Dermis microvascular lymphatic vessel endothelial cell (primary cell): Measurements from ENCODE around the gene EYA2. TPM values are rescaled to one million over a fixed set of nuclear protein-coding genes. Genes with fewer than 3 reads are reported as not detected.

Experiments
- DNase-seq, 2 donors: peaks; one replicate each; pipeline versions ENCODE4 v3.0.0 to v3.0.0-alpha.2; 2010; ENCODE audit warnings: low read depth in 2 of 2
- total RNA-seq: library from RNA; depleted of rRNA; stranded (reverse); fragments of >200 nt; gene quantifications from 2 replicates; pipeline ENCODE4 v1.2.1, GENCODE V29; 2014

The EYA2 gene
- total RNA-seq, 1 donor from 2014 or later: not detected

- DNase-seq: no peak
These were observed 239.3 kb downstream of the EYA2 start for GRCh38 chr20:47133809-47134456.

GRCh38 chr20:47136782-47137181 is 242.1 kb downstream of the EYA2 start:
- no peak for DNase-seq

GRCh38 chr20:47137231-47137870 is 242.7 kb downstream of the EYA2 start:
- DNase-seq: no peak

DNA sequence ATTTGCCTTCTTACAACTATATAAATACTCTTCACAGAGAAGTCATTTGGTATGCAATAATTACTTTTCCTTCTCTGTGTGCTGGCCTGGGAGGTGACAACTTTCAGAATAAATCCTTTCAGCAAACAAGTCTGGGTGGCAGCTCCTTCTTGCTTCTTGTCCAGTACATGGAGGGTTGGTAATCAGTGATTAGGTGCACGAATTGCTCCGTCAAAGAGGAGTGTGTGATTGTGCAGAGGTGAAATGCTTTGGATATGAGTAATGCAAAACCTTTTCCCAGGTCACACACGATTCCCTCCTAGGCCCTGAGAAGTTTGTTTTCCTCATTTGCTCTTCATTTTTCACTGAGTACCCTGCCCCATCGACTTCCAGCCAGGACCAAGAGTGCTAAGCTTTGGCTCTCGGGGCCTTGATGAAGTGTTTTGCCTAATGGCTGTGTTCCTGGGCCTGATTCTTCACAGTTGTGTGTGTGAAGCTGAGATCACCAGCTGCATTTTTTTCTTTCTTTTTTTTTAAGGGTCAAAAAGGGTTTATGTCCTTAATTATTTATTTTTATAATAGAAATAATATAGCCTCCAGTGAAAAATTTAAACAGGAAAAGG is 245.4 kb downstream of the EYA2 start:
- DNase-seq: no peak

DNA sequence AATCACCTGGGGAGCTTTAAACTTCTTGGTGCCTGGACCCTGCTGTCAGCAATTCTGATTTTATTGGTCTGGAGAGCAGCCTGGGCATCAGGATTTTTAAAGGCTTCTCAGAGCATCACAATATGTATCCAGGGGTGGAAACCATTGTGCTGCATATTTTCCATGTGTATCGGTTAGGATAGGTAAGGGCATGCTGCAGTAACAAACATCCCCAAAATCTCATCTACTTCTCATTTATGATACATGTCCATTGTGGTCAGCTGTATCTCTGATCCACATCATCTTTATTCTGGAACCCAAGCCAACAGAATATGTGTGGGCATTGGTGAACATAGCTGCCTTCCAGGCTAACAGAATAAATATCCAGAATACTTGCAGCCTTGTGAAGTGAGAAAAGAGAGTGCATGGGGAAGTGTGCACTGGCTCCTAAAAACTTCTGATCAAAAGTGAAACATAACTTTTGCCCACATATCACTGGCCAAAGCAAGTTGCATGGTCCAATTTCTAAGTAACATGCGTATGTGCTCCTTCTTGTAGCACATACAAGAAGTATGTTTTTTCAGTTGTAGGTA is 246.8 kb downstream of the EYA2 start:
- DNase-seq: no peak

DNA sequence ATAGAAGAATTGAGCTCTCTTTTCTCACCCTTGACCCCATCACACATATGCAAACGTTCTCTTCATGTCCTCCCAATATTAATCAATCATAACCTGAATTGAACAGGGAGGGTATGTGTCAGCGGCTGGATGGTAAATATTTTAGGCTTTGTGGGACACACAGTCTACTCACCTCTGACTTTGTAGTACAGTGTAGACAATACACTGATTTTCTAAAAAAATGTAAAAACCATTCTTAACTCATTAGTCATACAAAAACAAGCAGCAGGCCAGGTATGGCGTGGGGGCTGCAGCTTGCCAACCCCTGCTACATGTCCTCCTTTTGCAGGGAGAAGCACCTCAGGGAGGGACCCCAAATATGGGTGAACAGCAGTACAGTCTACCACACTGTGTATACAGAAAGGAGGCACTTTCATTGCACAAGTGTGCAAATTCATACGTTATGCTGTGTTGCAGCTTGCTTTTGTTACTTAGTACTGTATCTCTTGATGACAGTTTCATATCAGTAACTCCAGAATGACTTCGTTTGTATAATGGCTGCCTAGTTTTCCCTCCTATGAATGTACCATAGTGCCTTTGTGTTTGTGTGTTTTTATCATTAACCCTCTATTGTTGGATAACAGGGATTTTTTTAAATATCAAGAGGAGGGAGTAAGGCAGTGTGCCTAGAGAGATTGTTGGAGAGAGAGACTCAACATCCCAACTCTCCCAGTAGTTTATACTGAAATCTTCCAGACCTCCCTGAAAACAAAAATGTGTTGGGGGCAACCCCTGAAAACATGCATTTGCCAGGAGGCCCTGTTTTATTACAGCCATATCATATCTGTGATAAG is 247.5 kb downstream of the EYA2 start:
- no peak for DNase-seq

DNA sequence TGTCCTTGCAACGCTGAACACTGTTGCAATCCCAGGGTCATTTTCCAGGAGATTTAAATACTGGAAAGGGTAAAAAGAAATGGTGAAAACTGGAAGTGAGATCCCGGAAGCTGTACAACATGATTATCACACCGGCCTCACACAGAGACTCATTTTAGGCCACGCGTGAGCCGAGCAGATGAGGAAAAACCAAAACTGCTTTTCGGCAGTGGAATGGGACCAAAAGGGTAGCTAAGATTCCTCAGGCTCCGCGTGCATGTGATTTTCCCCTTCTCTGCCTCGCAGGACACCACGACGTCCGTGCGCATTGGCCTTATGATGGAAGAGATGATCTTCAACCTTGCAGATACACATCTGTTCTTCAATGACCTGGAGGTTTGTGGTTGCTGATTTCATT is 248.1 kb downstream of the EYA2 start:
- no peak for DNase-seq

DNA sequence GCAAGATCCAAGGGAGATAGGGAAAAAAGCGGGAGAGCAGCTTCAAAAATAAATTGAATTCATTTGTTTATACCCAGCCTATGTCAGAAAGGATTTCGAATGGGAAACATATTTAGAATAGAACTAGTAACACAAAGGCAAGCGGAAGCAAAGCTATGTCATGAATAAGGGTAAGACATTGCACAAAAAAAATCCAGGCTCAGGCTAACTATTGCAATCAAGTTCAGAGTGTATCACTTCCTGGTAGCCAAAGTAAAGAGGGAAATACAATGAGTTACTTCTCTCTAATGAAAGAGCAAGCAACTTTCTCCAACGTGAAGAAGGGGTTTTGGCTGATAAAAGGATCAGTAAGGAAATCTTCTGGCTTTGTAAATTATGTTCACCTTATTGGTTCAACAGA is 249.0 kb downstream of the EYA2 start:
- no peak for DNase-seq

DNA sequence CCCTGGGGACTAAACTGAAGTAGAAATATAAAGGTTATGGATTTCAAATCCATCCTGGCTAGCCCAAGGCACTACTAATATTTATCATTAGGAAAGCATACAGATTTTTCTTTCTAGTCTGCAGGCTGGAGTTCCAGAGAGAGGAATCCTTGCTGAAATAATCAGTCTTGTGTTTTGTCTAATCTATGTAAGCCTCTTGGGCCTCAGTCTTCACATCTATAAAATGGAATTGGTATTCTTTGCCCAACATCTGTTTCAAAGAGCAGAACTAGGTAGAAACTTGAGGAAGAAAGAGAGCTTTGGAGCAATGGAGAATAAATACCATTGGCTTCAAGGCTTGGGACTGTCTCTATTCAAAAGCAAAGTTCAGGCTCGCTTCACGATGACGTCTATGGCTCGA is 249.8 kb downstream of the EYA2 start:
- no peak for DNase-seq

- no peak for DNase-seq
These were observed 252.0 kb downstream of the EYA2 start for GRCh38 chr20:47146686-47147085.

- DNase-seq: no peak
These were observed 253.4 kb downstream of the EYA2 start for GRCh38 chr20:47148059-47148458.

GRCh38 chr20:47149939-47150338 is 255.3 kb downstream of the EYA2 start:
- DNase-seq: no peak

DNA sequence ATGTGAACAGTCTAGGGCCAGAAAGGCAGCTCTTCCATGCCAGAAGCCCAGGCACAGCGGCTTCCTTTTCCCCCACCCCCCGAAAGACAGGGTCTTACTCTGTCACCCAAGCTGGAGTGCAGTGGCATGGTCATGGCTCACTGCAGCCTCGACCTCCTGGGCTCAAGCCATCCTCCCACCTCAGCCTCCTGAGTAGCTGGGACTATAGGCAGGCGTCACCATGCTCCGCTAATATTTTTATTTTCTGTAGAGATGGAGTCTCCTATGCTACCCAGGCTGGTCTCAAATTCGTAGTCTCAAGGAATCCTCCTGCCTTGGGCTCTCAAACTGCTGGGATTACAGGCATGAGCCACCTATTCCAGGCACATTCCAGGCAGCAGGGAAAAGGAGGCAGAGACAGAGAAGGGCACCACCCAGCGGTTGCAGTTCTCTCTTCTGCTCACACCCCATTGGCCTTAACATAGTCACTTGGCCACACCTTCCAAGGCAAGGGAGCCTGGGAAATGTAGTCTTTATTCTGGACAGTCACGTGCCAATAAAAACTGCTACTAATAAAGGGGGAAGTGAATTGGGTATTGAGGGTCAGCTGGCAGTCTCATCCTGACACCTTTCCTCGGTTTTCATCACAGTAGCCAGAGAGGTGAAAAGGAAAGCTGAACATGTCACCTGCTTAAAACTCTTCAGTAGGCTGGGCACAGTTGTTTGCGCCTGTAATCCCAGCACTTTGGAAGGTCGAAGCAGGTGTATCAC is 255.9 kb downstream of the EYA2 start:
- peak; percentile 46 to 76 for DNase-seq

DNA sequence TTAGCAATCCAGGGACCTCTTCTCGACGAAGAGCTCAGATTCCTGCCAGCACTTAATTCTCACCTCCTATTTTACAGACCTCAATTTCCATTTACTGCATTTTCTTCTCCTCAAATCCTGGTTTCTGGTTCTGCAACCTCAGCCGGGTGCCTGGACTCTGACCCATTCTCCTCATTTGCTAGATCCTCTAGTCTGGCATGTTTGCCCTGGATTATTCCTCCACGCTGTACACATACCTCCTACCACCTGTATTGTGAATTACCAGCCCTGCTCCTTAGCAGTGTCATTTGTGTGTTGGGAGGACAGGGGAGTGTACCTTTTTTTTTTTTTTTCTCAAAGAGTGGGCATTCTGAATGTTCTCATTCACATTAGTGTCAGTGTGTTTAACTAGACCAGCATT is 257.4 kb downstream of the EYA2 start:
- DNase-seq: no peak

- no peak for DNase-seq
These were observed 259.4 kb downstream of the EYA2 start for GRCh38 chr20:47154089-47154488.

DNA sequence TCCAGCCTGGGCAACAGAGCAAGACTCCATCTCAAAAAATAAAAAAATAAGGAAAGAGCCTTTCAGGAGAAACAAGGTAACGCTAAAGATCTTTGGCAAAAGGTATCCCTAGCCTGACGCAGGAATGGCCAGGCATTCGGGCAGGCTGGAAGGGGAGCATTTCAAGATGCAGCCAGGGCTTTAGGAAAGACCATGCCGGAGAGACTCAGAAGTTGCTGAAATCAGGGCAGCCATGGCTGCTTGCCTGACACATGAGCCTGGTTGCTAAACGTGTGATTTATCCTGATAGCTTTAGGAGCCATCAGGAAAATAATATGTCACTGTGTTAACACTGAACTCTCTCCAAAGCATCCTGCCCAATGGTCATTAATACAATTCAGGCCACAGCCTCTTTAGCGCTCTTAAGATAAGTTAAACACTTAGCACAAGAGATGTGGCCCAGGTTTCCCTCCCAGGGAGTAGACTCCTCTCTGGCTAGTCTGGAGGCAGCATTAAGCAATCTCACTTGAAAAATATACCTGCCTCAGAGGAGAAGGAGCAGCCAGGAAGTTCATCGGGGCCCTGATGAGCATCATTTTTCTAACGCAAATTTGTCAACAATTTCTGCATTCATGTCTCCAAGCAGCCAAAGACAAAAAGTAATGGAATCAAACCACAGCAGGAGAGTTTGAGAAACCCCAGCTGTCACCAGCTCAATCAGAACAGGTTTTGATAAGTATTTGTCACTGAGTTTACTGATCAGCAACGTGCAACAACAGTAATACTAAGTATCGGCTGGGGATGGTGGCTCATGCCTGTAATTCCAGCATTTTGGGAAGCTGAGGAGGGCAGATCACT is 261.9 kb downstream of the EYA2 start:
- no peak for DNase-seq

- no peak for DNase-seq
These were observed 264.5 kb downstream of the EYA2 start for GRCh38 chr20:47159166-47159565.

- DNase-seq: no peak
These were observed 265.6 kb downstream of the EYA2 start for GRCh38 chr20:47160240-47160639.

DNA sequence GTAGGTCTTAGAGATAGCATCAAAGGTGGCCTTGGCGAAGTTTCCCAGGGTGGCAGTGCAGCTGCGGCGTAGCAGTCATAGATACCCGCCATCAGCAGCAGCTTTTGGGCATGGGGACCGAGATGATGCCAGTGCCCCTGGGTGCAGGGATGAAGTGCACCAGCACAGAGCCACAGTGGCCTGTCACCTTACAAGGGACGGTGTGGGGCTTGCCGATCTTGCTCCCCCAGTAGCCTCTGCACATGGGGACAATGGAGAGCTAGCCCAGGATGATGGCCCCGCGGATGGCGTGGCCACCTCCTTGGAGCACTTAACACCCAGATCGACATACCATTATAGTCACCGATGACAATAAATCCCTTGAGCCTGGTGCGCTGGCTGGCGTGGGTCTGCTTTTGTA is 266.3 kb downstream of the EYA2 start:
- DNase-seq: no peak

GRCh38 chr20:47161411-47161810 is 266.8 kb downstream of the EYA2 start:
- DNase-seq: no peak
